Activated T-helper 2 cell treated with anti-CD3 and anti-CD28 coated beads, Interferon-gamma antibody, Interleukin-2, Interleukin-4, amounts not matched to agents 10 μg/mL and 5 μg/mL and 100 μg/mL, durations not matched to agents 14 hours and 24 hours and 36 hours (primary cell): ENCODE data around the gene CAMSAP2. TPM values are rescaled to one million over a fixed set of nuclear protein-coding genes. Genes with fewer than 3 reads are reported as not detected.

Experiments used
- DNase-seq: peaks from one replicate; pipeline ENCODE4 v3.0.0; 2021; ENCODE audit warnings: low spot score
- H3K27ac Mint-ChIP-seq: one replicate; pipeline ENCODE4 v1.8.0; 2021; ENCODE audit warnings: mixed read lengths
- H3K27me3 Mint-ChIP-seq: one replicate; pipeline ENCODE4 v1.8.0; 2021; ENCODE audit warnings: low read depth, mixed read lengths
- H3K36me3 Mint-ChIP-seq: one replicate; pipeline ENCODE4 v1.8.0; 2021; ENCODE audit warnings: low read depth, mixed read lengths
- H3K4me1 Mint-ChIP-seq: one replicate; pipeline ENCODE4 v1.8.0; 2021; ENCODE audit warnings: low read depth, mixed read lengths
- H3K4me3 Mint-ChIP-seq: one replicate; pipeline ENCODE4 v1.8.0; 2021; ENCODE audit warnings: low read depth, mild to moderate bottlenecking, moderate library complexity, mixed read lengths
- H3K9me3 Mint-ChIP-seq: one replicate; pipeline ENCODE4 v1.8.0; 2021; ENCODE audit warnings: mixed read lengths
- intact Hi-C: fragments of 100-400 bp; cut with micrococcal nuclease; formaldehyde crosslinking; loops from one replicate; pipeline ENCODE4 v1.15.1; 2023
- total RNA-seq: library from RNA; stranded (reverse); gene quantifications from 2 replicates; pipeline ENCODE4 v1.2.3, GENCODE V29; 2022

Gene CAMSAP2
- total RNA-seq, 1 donor from 2014 or later, result 0.52 TPM

- Mint-ChIP-seq H3K4me1 (peaks cover 12% of the 10 kb centered on the region), H3K27ac (no peak overlapping the region), H3K9me3 (no peaks in the 10 kb centered on the region), H3K27me3 (peaks cover 65% of the 10 kb centered on the region), H3K4me3 (no peak overlapping the region), H3K36me3 (no peaks in the 10 kb centered on the region)
- intact Hi-C loops, result loop anchor here (5.0 kb wide), 1 partner anchor 34 kb away; no protein-coding TSS in a partner anchor
- DNase-seq, result no peak
These were observed 134.5 kb downstream of the CAMSAP2 start for GRCh38 chr1:200873116-200873670.

GRCh38 chr1:200873671-200874397 is 135.1 kb downstream of the CAMSAP2 start:
- Mint-ChIP-seq H3K36me3 (no peaks in the 10 kb centered on the region), H3K9me3 (no peaks in the 10 kb centered on the region), H3K27me3 (peaks cover 72% of the 10 kb centered on the region), H3K4me1 (peaks cover 16% of the 10 kb centered on the region), H3K27ac (no peak overlapping the region), H3K4me3 (no peak overlapping the region)
- no peak for DNase-seq
- intact Hi-C loops, result loop anchor here (5.0 kb wide), 1 partner anchor 33 kb away; no protein-coding TSS in a partner anchor

- no peak for DNase-seq
- intact Hi-C loops, result loop anchor here (5.0 kb wide), 1 partner anchor 33 kb away; no protein-coding TSS in a partner anchor
- H3K27ac Mint-ChIP-seq, result no peak overlapping the region
- no peak overlapping the region for H3K4me3 Mint-ChIP-seq
- no peaks in the 10 kb centered on the region for H3K36me3 Mint-ChIP-seq
- no peaks in the 10 kb centered on the region for H3K9me3 Mint-ChIP-seq
- H3K27me3 Mint-ChIP-seq, result peaks cover 68% of the 10 kb centered on the region
- H3K4me1 Mint-ChIP-seq, result peaks cover 16% of the 10 kb centered on the region
These were observed 136.0 kb downstream of the CAMSAP2 start for GRCh38 chr1:200874694-200875093.

GRCh38 chr1:200875416-200875815 is 136.7 kb downstream of the CAMSAP2 start:
- intact Hi-C loops, result no loop called here
- DNase-seq, result no peak

GRCh38 chr1:200877010-200877409 is 138.3 kb downstream of the CAMSAP2 start:
- Mint-ChIP-seq H3K27me3 (peaks cover 61% of the 10 kb centered on the region), H3K4me3 (no peak overlapping the region), H3K27ac (no peak overlapping the region)

More at GRCh38 chr1:200875416-200875815, 136.7 kb downstream of the CAMSAP2 start:
- no peaks in the 10 kb centered on the region for H3K9me3 Mint-ChIP-seq
- H3K27me3 Mint-ChIP-seq, result peaks cover 69% of the 10 kb centered on the region
- H3K27ac Mint-ChIP-seq, result no peak overlapping the region
- peaks cover 12% of the 10 kb centered on the region for H3K4me1 Mint-ChIP-seq
- H3K36me3 Mint-ChIP-seq, result no peaks in the 10 kb centered on the region
- H3K4me3 Mint-ChIP-seq, result no peak overlapping the region

GRCh38 chr1:200877839-200878551 is 139.3 kb downstream of the CAMSAP2 start:
- H3K4me1 Mint-ChIP-seq, result peaks cover 12% of the 10 kb centered on the region
- no peak for DNase-seq
- peaks cover 57% of the 10 kb centered on the region for H3K27me3 Mint-ChIP-seq
- no peak overlapping the region for H3K4me3 Mint-ChIP-seq
- H3K27ac Mint-ChIP-seq, result no peak overlapping the region
- H3K9me3 Mint-ChIP-seq, result no peaks in the 10 kb centered on the region
- intact Hi-C loops, result loop anchor here (1.0 kb wide), 1 partner anchor 10 kb away; no protein-coding TSS in a partner anchor
- H3K36me3 Mint-ChIP-seq, result no peaks in the 10 kb centered on the region

More at GRCh38 chr1:200877010-200877409, 138.3 kb downstream of the CAMSAP2 start:
- H3K9me3 Mint-ChIP-seq, result no peaks in the 10 kb centered on the region
- no peak for DNase-seq
- H3K4me1 Mint-ChIP-seq, result peaks cover 12% of the 10 kb centered on the region
- intact Hi-C loops, result no loop called here
- H3K36me3 Mint-ChIP-seq, result no peaks in the 10 kb centered on the region

GRCh38 chr1:200880212-200880611 is 141.5 kb downstream of the CAMSAP2 start:
- Mint-ChIP-seq H3K36me3 (no peaks in the 10 kb centered on the region), H3K27ac (no peak overlapping the region), H3K27me3 (peaks cover 52% of the 10 kb centered on the region), H3K9me3 (no peaks in the 10 kb centered on the region), H3K4me1 (peaks cover 11% of the 10 kb centered on the region), H3K4me3 (no peak overlapping the region)
- DNase-seq, result no peak
- intact Hi-C loops, result no loop called here

- Mint-ChIP-seq H3K36me3 (no peaks in the 10 kb centered on the region), H3K9me3 (no peaks in the 10 kb centered on the region), H3K4me1 (peaks cover 19% of the 10 kb centered on the region), H3K27ac (no peak overlapping the region), H3K4me3 (no peak overlapping the region), H3K27me3 (peaks cover 41% of the 10 kb centered on the region)
- DNase-seq, result no peak
- intact Hi-C loops, result no loop called here
These were observed 144.4 kb downstream of the CAMSAP2 start for GRCh38 chr1:200883118-200883517.

- peaks cover 47% of the 10 kb centered on the region for H3K27me3 Mint-ChIP-seq
- no peak for DNase-seq
- no peak overlapping the region for H3K4me3 Mint-ChIP-seq
- H3K9me3 Mint-ChIP-seq, result no peaks in the 10 kb centered on the region
- H3K36me3 Mint-ChIP-seq, result no peaks in the 10 kb centered on the region
- peaks cover 36% of the 10 kb centered on the region for H3K4me1 Mint-ChIP-seq
- intact Hi-C loops, result loop anchor here (5.0 kb wide), 1 partner anchor 141 kb away; no protein-coding TSS in a partner anchor
- H3K27ac Mint-ChIP-seq, result no peak overlapping the region
These were observed 147.1 kb downstream of the CAMSAP2 start for GRCh38 chr1:200885623-200886402.

- Mint-ChIP-seq H3K36me3 (no peaks in the 10 kb centered on the region), H3K4me1 (peaks cover 36% of the 10 kb centered on the region), H3K27me3 (peaks cover 45% of the 10 kb centered on the region)
These were observed 147.9 kb downstream of the CAMSAP2 start for GRCh38 chr1:200886594-200886993.

GRCh38 chr1:200887036-200887435 is 148.3 kb downstream of the CAMSAP2 start:
- H3K27me3 Mint-ChIP-seq, result peaks cover 48% of the 10 kb centered on the region
- no peak overlapping the region for H3K4me3 Mint-ChIP-seq
- H3K36me3 Mint-ChIP-seq, result no peaks in the 10 kb centered on the region
- intact Hi-C loops, result loop anchor here (5.0 kb wide), 1 partner anchor 140 kb away; no protein-coding TSS in a partner anchor
- H3K9me3 Mint-ChIP-seq, result no peaks in the 10 kb centered on the region
- DNase-seq, result no peak
- H3K27ac Mint-ChIP-seq, result no peak overlapping the region
- H3K4me1 Mint-ChIP-seq, result peaks cover 36% of the 10 kb centered on the region

More at GRCh38 chr1:200886594-200886993, 147.9 kb downstream of the CAMSAP2 start:
- intact Hi-C loops, result loop anchor here (5.0 kb wide), 1 partner anchor 141 kb away; no protein-coding TSS in a partner anchor
- Mint-ChIP-seq H3K9me3 (no peaks in the 10 kb centered on the region), H3K4me3 (no peak overlapping the region), H3K27ac (no peak overlapping the region)
- no peak for DNase-seq

- H3K4me1 Mint-ChIP-seq, result peaks cover 36% of the 10 kb centered on the region
- H3K4me3 Mint-ChIP-seq, result no peak overlapping the region
- peaks cover 56% of the 10 kb centered on the region for H3K27me3 Mint-ChIP-seq
- H3K27ac Mint-ChIP-seq, result no peak overlapping the region
- DNase-seq, result no peak
- no peaks in the 10 kb centered on the region for H3K36me3 Mint-ChIP-seq
- no peaks in the 10 kb centered on the region for H3K9me3 Mint-ChIP-seq
- intact Hi-C loops, result loop anchor here (1.0 to 5.0 kb wide), 2 partner anchors 10 to 139 kb away; no protein-coding TSS in a partner anchor
These were observed 149.2 kb downstream of the CAMSAP2 start for GRCh38 chr1:200887772-200888348.
